Measurements from ENCODE around the gene RBBP8NL.
"Not testable (repeated sequence)": the region's sequence is repeated elsewhere in the genome, so short reads cannot be mapped to it uniquely, and the experiment has no call there.

Gene RBBP8NL

DNA sequence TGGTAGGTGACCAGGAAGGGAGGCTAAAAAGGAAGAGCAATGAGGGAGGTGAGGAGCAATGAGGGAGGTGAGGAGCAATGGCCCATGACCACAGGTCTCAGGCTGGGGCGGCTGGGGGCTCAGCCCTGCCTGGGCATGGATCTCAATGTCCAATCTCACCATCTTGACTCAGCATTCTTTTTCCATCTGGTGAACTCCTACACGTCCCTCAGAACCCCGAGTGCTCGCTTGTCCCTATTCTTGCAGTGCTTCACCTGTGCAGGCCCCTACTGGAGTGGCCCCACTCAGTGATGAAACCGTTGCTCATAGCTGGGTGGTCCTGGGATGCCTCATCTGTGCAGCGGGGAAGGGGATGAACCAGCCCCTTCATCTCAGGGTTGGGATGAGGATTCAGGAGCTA, 16.9 kb upstream of the RBBP8NL start:
- no peak for DNase-seq (ENCODE audit: low read depth, low spot score)

DNA sequence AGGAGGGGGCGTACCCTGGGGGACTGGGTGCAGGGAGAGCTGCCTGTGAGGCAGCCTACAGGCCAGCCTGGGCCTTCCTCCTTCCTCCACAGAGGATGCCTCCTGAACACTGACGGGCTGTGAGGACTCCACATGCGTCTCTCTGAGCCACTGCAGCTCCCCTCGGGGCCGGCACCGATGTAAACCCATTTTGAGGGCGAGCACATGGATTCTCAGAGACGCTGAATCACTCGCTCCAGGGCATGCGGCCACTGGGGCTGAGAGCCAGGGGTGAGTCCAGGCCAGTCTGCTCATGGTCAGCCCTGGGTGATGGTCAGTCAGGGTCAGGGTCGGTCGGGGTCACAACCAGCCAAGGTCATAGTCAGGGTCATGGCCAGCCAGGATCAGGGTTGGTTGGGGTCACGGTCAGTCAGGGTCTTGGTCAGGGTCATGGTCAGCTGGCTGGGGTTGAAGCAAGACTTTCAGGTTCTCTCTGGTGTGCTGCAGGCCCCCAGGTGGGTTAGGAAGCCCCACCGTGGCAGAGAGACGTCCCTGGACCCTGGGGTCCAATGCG, 14.7 kb upstream of the RBBP8NL start:
- no peak for DNase-seq (ENCODE audit: low read depth, low spot score)

DNA sequence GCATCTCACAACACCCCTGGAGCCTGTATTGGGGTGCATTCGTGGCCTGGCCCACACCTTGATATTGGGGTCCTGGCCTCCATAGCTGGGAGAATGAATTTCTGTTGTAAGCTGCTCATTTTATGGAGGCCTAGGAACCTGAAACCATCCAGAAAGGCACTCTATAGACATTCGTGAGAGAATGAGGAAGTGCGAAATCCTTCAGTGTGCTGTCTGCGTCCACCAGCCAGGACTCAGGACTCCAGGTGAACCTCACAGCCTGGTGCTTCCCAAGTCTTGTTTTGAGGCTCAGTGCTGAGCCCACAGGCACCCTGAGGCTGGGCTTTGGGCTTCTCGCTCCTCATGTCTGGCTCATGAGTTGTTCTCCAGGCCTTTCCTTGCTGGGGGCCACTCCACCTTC, 11.9 kb upstream of the RBBP8NL start:
- no peak for DNase-seq (ENCODE audit: low read depth, low spot score)

DNA sequence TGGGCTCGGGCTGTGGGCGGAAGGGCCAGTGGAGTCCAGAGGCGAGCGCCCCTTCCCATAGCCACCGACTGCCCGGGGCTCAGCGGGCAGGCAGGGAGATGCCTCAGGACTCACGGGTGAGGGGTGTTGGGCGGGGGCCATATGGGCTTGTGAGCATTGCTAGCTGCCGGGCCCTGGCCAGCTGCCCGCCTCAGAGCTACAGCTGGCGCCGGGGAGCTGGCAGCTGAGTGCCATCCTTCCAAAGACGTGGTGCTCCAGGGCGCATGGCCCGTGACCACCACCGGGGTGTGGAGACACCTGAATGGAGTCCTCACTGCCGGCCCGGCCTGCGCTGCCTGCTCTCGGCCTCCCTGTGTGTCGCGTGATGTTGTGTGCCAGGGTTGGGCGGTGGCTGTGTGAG, 10.6 kb upstream of the RBBP8NL start:
- no peak for DNase-seq (ENCODE audit: low read depth, low spot score)

DNA sequence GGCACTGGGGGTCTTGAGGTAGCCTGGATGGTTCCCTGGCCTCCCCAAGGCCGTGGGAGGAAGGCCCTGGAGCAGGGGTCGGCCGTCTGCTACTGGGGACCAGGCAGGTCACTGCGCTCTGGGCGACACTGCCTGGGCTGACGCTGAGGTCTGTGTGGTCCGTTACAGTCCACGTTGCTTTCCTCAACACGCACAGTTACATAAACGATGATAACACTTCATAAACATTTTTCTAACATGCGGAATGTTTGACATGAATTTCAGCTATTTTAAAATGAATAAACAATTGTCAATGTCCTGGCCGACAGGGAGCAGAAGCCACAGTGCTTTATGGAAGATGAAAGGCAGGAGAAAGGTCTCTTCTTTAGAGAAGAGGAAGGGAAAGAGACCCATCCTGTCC, 10.2 kb upstream of the RBBP8NL start:
- DNase-seq (ENCODE audit: low read depth, low spot score): no peak

DNA sequence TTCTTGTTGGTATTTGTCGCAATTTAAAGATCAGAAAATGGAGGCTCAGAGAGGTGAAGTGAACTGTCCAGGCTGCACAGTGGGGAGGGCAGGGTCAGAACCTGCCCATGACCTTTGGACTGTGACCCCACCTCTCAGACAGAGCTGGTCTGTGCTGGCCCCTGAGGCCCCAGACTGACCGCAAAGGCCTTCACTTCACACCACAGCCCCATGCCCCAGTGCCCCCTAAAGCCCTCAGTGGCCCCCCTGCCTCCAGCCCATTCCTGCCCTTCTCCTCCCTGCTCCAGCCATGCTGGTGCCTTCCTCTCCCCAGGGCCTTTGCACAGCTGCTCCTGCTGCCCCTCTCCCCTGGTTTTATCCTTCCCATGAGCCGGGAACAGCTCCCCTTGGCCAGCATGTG, 9.4 kb upstream of the RBBP8NL start:
- no peak for DNase-seq (ENCODE audit: low read depth, low spot score)

DNA sequence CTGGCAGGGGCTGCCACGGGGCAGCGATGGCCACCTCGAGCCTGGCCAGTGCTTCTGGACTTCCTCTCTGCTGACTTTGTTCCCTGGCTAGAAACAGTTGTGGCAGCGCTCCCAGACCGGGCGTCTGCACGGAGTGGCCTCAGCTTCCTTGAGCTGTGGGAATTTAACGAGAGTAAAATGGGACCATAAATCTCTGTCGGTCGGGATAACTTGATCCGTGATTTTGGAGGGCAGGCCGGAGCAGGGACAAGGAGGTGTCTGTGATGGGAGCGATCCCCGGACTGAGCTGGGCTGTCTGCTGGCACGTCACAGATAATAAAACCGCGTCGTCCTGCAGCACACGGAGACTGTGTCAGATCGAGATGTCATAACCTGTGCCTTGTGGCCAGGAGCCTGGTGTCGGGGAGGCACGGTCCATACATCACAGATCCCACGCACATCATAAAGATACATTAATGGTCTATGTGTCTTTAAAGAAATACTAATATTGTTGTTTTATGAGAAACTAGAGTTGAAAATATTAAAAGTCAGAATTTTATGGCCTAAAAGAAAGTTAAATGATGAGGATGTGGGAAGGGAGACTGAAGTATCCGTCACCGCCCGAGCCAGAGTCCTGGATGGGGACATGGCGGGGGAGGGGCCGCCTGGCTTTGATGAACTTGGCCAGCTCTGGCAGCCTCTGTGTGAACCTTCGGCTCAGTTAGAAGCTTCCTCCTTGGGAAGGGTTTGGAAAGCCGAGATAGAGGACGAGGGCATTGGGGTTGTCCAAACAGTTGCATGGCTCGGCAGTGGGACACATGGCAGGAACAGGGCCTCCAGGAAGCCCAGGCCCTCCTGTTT, 6.5 kb upstream of the RBBP8NL start:
- DNase-seq (ENCODE audit: low read depth, low spot score): no peak

DNA sequence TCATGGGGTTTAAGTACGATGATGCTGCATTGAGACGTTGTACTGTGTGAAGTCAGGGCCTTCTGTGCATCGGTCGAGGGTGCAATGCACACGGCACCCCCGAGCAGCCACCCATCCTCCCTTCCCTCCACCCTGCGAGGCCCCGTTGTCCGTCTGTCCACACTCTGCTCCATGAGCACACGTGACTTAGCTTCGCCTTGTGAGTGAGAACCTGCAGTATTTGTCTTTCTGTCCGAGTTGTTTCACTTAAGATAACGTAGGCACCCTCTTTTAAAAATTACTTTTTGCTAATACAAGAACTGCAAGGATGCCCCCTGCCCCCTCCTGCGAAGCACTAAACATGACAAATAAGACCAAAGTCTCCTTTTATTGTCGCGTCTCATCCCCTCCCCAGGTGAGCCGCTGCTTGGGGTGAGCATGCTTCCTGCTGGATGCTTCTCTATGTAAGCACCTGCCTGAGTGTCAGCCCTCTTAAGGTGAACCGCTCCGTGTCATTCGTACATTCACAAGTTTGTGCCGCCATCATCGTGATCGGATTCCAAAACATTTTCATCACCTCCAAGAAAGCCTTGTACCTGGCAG, 3.6 kb upstream of the RBBP8NL start:
- no peak for DNase-seq (ENCODE audit: low read depth, low spot score)

DNA sequence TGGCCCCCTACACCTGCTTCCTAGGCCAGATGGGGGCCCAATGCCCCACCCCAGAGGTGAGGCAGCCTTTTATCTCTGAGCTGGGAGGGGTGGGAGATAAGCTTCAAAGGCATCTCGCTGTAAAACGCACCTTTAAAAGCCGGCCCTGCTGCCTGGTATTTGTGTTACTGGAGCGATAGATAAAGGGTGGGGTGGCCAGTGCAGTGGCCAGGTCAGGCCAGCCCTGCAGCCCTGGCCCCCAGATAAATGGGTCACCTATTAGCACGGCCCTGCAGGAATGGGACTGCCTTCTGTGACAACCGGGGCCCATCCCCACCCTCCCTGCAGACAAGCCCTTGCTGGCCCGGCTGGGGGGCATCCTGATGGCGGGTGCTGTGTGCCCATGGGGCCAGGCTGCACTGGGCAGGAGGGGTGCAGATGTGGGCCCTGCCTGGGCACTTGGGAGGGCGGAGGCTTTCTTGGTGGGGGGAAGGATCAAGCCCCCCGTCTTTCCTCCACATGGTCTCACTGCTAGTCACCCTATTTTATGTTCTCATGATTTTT, 3.0 kb upstream of the RBBP8NL start:
- DNase-seq (ENCODE audit: low read depth, low spot score): no peak

DNA sequence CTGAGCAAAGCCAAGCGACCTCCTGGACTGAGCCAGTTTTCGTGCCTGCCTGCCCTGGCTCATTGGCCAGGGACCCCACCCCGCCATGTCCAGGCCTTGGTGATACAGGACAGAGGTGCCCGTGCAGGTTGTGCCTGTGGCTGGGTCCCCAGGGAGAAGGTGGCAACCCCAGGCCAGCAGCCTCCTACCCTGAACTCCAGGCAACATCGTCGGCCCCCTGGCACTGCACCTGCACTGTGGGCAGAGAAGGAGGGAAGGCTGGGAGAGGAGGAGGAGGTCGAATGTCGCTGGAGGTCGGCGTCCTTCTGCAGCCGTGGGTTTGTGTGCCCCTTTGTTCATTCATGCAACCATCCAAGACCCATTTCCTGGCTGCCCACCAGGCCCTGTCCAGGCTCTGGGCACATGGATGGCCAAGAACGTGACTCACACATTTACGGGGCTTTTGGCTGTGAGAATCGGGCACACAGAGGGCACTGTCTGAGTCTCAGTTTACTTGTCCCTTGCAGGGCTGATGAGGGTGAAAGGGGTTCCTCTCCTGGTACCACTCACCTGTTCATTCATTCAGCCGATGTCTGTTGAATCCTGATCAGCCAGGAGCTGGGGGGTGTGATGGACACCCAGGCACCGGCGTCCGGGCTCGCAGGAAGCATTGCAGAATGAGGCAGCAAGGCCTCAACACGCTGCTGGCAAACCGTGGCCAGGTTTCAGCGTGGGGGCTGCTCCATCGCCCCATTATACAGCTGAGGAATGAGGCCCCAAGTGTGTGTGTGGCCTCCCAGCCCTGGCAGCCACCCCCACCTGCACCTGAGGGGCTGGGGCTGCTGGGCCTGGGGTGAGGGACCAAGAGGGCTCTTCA, 2.3 kb upstream of the RBBP8NL start:
- no peak for DNase-seq (ENCODE audit: low read depth, low spot score)

DNA sequence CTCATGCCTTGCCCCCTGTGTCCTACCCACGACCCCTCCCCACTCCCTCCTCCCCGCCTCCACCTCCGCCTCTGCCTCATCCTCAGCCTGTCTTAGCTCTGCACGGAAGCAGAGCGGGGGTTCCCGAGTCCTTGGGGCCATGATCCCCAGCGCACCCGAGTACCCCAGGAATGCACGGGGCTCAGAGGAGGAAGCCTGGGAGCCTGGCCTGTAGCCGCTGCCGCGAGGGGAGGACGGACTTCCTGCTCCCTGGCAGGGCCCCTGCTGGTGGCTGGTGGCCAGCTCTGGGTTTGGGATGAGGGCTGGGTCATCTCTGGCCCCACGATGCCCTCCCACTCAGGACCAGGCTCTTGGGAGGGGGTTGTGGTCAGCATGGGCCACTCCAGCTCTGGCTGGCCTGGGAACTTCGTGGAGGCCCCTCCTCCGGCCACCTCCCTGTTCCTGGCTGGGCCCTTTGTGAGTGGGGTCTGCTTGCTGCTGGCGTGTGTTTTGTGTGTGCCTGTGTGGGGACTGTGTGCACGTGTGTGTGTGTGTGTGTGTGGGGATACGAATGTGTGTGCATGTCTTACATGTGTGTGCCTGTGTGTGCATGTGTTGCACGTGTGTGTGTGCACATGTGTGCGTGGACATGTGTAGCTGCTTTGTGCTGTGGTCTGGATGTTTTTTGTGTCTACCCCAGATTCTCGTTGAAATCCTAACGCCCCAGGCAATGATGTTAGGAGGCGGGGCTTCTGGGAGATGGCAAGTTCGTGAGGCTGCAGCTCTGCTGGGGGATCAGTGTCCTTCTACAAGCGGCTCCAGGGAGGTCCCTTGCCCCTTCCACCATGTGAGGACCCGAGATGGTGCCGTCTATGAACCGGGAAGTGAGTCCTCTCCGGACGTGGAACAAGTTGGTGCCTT, 1.3 kb upstream of the RBBP8NL start:
- DNase-seq (ENCODE audit: low read depth, low spot score): no peak

DNA sequence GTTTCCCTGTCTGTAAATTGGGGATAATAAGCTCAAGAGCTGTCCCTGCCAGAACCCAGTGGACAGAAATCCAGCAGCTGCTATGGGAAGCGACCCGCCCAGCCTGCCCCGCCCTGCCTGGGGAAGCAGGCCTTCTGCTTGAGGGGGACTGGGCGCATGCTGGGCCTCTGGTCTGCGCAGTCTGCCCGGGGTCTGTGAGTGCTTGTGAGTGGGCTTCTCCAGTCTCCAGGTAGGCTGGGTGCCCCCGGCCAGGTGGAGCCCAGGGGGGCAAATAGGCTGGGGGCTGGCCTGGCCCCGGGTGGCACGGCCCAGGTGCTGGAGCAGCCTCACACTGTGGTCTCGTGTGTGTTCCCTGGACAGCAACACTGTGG, 648 bp upstream of the RBBP8NL start:
- DNase-seq (ENCODE audit: low read depth, low spot score): no peak

DNA sequence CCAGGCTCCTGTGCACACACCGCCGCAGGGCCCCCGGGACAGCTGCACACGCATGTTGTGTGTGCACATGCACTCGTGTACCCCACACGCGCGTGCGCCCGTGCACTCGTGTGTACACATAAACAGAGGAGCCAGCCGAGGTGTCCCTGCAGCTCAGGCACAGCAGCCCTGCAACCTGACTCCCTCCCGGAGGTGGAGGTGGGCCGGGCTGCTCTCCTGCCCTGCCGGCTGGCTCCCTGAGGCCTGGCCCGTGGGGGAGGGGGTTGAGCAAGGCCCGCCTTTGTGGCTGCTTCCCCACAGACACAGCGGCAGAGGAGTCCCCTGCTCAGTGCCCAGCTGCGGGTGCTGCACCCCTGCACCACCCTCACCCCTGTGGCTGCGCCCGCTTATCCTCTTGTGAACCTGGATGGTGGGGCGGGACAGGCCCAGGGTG, 624 bp downstream of the RBBP8NL start:
- no peak for DNase-seq (ENCODE audit: low read depth, low spot score)

DNA sequence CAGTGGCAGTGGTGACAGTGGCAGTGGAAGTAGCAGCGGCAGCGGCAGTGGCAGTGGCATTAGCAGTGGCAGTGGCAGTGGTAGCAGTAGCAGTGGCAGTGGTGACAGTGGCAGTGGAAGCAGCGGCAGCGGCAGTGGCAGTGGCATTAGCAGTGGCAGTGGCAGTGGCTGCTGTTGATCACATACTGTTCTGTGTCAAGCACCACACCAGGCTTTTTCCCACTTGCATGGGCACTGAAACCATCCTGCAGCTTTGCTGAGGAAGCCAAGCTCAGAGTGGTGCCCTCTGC, 1.3 kb downstream of the RBBP8NL start:
- DNase-seq (ENCODE audit: low read depth, low spot score): not testable (repeated sequence)

DNA sequence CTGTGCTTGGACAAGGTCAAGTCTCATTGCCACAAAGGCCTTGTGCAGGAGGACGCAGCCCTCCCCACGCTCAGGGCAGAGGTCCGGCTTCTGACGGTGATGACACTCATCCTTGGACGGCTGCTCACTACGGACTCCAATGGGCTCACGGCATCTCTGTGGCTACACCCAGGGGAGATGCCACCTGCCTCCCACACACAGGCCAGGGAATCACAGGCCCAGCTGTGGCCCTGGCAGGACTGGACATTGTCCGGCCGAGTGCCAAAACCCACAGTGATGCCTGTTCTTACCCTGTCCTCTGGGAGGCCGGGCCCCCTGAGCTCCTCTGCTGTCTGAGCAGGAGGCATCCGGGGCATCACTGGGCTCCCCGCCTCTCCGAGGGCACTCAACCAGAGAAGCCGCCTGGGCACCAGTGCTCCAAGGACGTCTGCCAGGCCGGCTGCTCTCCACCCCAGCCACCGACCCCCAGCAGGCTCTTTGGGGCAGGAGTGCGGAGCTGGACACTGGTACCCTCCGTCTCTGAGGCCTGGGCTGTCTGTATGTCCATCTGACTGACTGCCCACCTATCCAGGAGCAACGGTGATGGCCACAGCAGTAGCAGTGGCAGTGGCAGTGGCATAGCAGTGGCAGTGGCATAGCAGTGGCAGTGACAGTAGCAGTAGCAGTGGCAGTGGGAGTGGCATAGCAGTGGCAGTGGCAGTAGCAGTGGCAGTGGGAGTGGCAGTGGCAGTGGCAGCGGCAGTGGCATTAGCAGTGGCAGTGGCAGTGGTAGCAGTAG, 1.9 kb downstream of the RBBP8NL start:
- DNase-seq (ENCODE audit: low read depth, low spot score): no peak

DNA sequence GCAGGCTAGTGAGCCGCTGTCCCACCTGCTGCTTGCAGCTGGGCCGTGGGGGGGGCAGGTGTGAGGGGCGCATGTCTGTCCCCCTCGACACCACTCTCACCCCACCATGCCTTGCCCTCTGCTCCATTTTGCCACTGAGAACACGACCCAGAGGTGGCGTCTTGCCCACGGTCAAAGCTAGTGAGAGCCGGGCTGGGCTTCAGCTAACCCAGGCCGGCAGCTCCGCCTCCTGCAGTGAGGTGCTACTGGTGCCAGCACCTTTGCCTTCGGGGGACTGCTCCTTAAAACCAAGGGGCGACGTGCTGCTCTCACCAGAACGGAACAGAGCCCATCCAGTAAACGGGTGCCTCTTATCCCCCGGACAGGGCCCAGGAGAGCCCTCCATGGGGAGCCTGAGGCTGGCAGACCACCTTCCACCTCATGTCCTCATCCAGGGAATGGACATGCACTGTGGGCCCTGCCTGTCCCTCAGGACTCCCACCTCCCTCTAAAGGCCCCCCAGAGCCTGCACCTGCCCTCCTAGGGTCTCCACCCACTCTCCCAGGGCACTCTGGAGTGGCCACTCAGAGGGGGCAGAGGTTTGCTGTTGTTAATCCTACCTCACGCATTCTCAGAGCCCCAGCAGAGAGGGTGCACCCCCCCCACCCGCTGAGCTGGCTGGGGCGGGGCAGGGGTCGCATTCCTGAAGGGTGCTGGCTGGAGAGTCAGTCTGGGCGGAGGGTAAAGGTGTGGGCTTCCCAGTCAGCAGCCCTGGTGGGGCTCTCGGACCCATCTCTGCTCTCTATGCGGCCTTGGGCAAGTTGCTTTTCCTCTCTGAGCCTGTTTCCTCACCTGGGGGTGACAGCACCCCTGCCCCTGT, 2.9 kb downstream of the RBBP8NL start:
- DNase-seq (ENCODE audit: low read depth, low spot score): no peak

DNA sequence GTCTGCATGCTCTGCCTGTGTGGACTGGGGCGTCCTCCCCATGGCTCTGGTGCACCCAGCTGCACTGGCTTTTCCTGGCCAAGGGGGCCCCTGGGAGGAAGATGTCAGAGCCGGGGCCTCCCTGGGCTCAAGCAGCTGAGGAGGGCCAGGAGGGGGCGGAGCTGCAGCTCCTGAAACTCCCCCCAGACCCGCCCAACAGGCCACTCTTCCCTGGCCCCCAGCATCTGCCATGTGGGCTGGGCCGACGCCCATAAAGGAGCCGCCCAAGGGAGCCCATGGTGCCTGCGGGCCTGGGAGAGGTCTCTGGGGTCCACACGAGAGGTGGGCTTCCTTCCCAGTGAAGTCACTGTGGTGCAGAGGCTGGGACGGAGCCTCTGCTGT, 4.0 kb downstream of the RBBP8NL start:
- no peak for DNase-seq (ENCODE audit: low read depth, low spot score)

DNA sequence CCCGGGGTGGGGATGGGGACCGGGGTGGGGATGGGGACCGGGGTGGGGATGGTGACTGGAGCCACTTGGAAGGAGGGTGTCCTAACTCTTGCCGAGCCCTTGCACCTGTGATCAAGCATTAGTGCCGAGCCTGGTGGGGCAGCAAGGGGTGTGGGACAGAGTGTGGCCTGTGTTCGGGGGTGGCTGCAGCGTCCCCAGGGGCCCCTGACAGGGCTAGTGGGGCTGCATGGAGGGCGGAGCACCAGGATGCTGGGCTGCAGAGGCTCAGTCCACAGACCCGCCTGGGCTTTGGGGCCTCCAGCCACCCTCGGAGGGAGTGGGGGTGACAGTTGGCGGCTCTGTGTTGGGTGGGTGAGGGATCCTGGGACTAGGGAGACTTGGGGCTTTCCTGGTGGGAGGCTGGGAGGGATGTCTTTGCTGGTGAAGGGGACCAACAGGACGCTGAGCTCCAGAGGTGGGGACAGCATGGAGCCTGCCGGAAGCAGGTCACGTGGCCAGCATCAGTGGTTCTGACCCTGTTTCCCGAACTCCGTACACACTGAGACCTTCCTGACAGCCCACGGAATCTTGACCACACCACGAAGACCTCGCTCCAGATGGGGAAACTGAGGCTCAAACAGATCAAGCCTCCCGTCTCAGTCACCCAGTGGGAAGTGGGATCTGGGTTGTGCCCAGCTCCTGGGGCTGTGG, 4.6 kb downstream of the RBBP8NL start:
- no peak for DNase-seq (ENCODE audit: low read depth, low spot score)

DNA sequence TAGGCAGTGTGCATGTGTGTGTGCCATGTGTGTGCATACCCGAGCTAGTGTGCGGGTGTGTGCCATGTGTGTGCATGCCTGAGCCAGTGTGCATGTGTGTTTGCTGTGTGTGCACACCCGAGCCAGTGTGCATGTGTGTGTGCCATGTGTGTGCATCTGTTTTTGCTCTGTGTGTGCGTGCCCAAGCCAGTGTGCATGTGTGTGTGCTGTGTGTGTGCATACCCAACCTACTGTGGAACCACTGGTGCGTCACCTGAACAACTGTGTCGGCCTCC, 5.7 kb downstream of the RBBP8NL start:
- DNase-seq (ENCODE audit: low read depth, low spot score): no peak

Measured in astrocyte of the hippocampus (primary cell).